HCT116 (cell line): Measurements from ENCODE around the gene POU2F3.

Experiments used
- CTCF ChIP-seq, 3 experiments: fragments of 200-600 bp in 1 of 3; sonication (generic) in 1 of 3; IDR thresholded peaks in 2 of 3; conservative IDR thresholded peaks in 1 of 3; 2 replicates each; pipeline ENCODE4 v1.5.1; 2012 to 2017; ENCODE audit warnings: low read depth in 2 of 3, low read length in 2 of 3, antibody characterized with exemption in 1 of 3, borderline replicate concordance in 1 of 3, control low read depth in 1 of 3, mild to moderate bottlenecking in 1 of 3, mixed read lengths in 1 of 3, mixed run types in 1 of 3, moderate library complexity in 1 of 3; ENCODE audit not compliant: insufficient read depth in 1 of 3
- EZH2 ChIP-seq: fragments of 200-600 bp; sonication (generic); IDR thresholded peaks from 2 replicates; pipeline ENCODE4 v1.6.1; 2017; ENCODE audit warnings: antibody characterized with exemption, mixed run types
- JUND ChIP-seq: IDR thresholded peaks from 2 replicates; pipeline ENCODE4 v1.6.1; 2012
- POLR2A ChIP-seq: IDR thresholded peaks from 2 replicates; pipeline ENCODE4 v1.7.0; 2011; ENCODE audit warnings: borderline replicate concordance; ENCODE audit not compliant: insufficient read depth, insufficient read length; ENCODE audit errors: extremely low read depth
- ZFX ChIP-seq: fragments of 450-650 bp; IDR thresholded peaks from 2 replicates; pipeline ENCODE4 v1.6.1; 2017
- ZNF274 ChIP-seq: fragments of 200-500 bp; sonication (Bioruptor generic); IDR thresholded peaks from 2 replicates; pipeline ENCODE4 v1.6.1; 2014; ENCODE audit warnings: mild to moderate bottlenecking, low read depth, low read length, inconsistent platforms

GRCh38 chr11:120259988-120260565, 20.1 kb downstream of the POU2F3 start:
- no peak for TF ChIP-seq POLR2A
- no peak for TF ChIP-seq CTCF (IDR thresholded peaks at IDR 0.05 in 2 of 3, conservative IDR thresholded peaks at IDR 0.05 in 1 of 3; ENCODE audit: borderline replicate concordance in 1 of 3, insufficient read depth in 1 of 3, low read depth in 2 of 3, low read length in 2 of 3)
- TF ChIP-seq EZH2, result no peak
- TF ChIP-seq ZNF274, result no peak
- TF ChIP-seq JUND, result no peak
- TF ChIP-seq ZFX, result no peak
